Effector CD8-positive, alpha-beta T cell (primary cell): ENCODE results near the gene HSPB3.
"Not testable (repeated sequence)": the region's sequence is repeated elsewhere in the genome, so short reads cannot be mapped to it uniquely, and the experiment has no call there.

ENCODE experiments used
- DNase-seq: peaks from one replicate; lab custom pipeline; 2025; lab: John Stamatoyannopoulos, UW

The HSPB3 gene

DNA sequence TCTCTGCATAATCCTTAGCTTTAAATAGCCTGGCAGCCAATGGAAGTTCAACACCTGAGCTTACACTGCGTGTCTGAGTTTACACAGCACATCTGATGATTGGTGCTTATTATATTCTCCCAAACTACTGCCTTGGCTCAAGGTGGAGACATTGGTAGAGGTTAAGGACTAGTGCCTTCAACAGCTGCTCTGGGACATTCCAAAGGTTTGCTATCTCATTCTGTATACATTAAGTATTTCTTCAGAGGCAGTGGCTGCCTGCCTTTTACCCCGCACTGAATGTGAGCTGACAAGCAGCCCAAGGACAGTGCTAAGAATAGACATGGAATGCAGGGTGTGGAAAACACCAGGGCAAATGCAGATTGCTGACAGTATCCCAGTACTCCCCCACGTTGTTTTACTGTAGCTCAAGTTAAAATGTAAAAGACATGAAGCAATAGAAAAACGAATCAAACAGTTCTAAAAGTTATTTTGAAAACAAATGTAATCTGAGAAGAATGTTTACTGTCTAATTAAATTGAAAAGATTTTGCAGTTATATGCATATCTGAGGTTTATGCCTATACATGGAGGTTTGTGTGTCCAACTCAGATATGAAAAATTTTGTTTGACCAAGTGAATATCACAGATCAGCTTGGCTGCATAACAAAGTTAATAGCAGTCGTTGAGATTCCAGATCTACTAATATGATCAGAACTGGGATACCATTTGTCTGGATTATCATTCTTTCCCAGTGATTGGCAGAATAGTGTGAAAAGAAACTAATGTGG lies 1.8 kb downstream of the HSPB3 start:
- DNase-seq = no peak

DNA sequence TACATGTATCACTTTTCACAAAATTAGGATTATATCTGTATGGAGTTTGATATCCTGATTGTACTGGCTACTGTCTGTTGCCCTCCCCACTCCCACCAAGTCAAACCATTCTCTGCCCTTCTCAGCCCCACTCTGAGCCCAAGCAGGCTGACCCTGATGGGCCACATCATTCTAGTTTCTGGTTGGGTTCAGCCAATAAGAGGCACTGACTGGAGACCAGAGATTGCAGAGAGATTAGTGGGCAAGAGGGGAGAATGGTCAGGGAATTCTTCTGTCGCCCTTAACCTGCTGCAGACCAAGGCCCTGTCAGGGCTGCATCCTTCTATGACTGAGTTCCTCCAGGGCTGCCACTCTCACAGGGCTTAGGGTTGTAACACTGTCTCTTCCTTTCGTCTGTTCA lies 2.7 kb downstream of the HSPB3 start:
- DNase-seq = no peak

DNA sequence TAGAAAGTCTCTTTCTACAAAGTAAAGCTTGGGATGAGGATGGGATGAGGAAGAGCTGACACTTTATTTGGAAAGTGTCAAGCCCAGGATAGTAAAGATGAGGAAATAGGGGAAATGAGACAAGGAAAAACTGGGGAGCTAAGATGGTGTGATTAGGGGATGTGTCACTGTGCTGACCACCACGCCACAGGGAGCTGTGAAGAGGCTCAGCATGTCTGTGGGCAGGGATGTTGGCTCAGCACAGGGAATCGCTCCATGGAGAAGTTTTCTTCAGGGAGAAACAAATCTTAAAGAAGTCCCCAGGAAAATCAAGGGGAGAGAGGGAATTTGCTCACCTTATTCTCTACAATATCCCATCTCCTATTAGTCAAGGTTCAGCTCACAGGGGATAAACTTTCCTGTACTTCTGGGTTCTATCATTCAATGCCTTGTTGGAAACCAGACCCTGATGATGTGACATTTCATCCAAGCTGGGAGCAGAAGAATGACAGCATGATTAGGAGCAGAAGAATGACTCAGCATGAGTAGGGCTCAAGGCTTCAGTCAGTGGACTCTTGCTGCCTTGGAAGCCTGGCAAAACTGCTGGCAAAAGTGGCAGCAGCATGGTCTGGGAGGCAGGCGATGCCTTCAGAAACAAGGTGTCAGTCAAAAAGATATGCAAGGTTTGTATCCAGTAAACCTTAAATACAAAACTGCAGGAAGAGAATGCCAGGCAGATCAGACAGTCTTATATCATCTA lies 4.9 kb downstream of the HSPB3 start:
- DNase-seq = no peak

- DNase-seq = no peak
Measured at GRCh38 chr5:54462281-54462680, 6.8 kb downstream of the HSPB3 start.

GRCh38 chr5:54463713-54464112 lies 8.2 kb downstream of the HSPB3 start:
- DNase-seq = no peak

GRCh38 chr5:54469622-54470021 lies 14.1 kb downstream of the HSPB3 start:
- DNase-seq = no peak

- no peak for DNase-seq
Measured at GRCh38 chr5:54470128-54470527, 14.6 kb downstream of the HSPB3 start.

- DNase-seq = no peak
Measured at GRCh38 chr5:54470677-54471076, 15.2 kb downstream of the HSPB3 start.

- no peak for DNase-seq
Measured at GRCh38 chr5:54471398-54471797, 15.9 kb downstream of the HSPB3 start.

GRCh38 chr5:54476682-54477081 lies 21.2 kb downstream of the HSPB3 start:
- no peak for DNase-seq

DNA sequence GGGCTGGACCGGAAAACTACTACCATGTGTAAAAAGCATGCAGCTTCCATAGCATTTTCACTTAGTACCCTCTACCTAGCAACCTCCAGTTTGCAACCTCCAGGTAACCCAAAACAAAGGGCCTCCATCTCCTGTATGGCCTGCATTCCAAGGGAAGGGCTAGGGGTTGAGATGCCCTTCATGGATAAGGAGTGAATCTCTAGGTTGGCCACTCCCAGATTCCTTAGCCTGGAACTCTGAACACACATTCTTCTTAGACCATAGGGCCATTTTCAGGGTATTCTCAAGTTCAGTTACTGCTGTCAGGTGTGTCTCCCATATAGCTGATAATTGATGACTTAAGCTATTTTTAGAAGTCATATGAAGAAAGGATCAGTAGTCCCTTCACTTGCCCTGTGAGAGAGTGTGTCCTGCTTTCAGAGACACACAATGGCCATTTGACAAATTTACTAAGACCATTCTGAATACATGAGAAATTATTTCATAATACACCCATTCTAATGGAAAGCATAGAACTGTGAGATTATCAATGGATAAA lies 22.5 kb downstream of the HSPB3 start:
- no peak for DNase-seq

GRCh38 chr5:54480296-54480695 lies 24.8 kb downstream of the HSPB3 start:
- DNase-seq = no peak

DNA sequence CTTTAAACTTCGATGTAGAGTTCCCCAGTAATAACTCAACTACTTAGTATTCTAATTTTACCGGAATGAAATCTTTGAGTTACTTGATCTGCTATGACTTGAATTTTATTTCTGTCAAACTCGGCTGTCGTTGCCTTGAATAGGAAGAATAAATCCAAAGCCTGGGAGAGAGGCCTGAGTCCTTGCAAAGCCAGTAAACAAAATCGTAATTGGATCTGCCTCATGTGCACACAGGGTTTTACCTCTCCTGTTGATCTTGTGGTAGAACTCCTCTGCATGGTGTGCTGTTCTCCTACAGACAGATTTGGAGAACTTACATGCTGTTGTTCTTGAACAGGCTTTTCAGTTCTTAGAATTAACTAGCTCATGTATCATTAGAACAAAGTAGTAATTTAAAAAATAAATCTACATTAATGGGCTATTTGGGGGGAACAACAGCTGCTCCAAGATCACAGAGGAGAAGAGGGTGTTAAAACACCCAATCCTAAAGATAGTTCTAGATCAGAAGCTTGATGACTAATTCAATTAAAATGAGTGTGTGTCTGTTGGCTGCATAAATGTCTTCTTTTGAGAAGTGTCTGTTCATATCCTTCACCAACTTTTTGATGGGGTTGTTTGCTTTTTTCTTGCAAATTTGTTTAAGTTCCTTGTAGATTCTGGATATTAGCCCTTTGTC lies 28.9 kb downstream of the HSPB3 start:
- DNase-seq = no peak

DNA sequence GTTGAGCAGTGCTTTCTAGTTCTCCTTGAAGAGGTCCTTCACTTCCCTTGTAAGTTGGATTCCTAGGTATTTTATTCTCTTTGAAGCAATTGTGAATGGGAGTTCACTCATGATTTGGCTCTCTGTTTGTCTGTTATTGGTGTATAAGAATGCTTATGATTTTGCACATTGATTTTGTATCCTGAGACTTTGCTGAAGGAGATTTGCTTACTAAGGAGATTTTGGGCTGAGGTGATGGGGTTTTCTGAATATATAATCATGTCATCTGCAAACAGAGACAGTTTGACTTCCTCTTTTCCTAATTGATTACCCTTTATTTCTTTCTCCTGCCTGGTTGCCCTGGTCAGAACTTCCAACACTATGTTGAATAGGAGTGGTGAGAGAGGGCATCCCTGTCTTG lies 30.2 kb downstream of the HSPB3 start:
- DNase-seq = not testable (repeated sequence)

- not testable (repeated sequence) for DNase-seq
Measured at GRCh38 chr5:54489648-54489979, 34.1 kb downstream of the HSPB3 start.

- no peak for DNase-seq
Measured at GRCh38 chr5:54491326-54491725, 35.8 kb downstream of the HSPB3 start.

DNA sequence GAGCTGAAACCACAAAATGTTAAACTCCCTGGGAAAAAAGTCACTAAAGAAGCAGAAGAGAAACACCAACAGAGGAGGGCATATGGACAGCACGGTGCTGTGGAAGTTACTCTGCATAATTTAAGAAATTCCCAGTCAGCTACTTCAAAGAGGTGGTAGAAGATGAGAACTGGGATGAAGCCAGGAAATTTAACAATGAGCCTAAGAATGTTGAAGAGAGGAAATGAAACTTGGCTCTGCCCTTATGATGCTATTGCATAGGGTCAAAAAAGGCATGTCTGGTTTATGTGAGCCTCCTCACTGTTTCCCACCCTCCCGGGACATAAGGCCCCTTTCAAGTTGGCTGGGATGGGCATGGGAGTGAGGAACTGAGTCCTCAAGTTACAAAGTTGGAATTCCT lies 36.7 kb downstream of the HSPB3 start:
- DNase-seq = no peak

DNA sequence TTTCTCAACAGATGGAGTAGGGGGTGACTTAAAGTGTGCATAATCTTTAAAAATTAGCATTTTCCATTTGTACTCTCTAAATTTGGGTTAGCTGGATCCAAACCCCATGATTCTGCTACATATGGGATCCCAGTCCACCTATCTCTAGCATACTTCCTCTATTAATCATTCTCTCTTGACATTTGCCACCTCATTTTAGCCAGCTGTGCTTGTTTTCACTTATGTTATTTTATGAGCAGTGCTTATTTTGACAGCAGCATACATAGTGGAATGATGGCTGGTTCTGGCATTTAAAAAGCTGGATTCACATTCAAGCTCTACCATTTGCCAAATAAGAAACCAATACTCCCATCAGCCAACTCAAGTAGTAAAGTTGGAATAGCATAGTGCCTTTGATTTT lies 39.5 kb downstream of the HSPB3 start:
- DNase-seq = no peak
